Caco-2 (cell line): Measurements from ENCODE around the gene MVB12B. TPM values are rescaled to one million over a fixed set of nuclear protein-coding genes. Genes with fewer than 3 reads are reported as not detected.

ENCODE experiments used
- BruUV-seq: library from RNA; stranded (reverse); fragments of 400-500 nt; replicated peaks from 2 replicates; lab custom pipeline; 2021; lab: Mats Ljungman, UMichigan
- CTCF ChIA-PET: fragments of 300-600 bp; sonication (Branson Sonifier 250); formaldehyde crosslinking; loops from one replicate; lab custom pipeline; 2022; ENCODE audit warnings: antibody characterized with exemption; lab: Charles Lee
- POLR2A ChIA-PET: fragments of 300-600 bp; sonication (Branson Sonifier 250); formaldehyde crosslinking; loops from one replicate; lab custom pipeline; 2022; ENCODE audit warnings: antibody characterized with exemption; lab: Charles Lee
- DNase-seq, 2 experiments: peaks; one replicate each; pipeline versions ENCODE4 v3.0.0 to v3.0.0-alpha.2; 2020 to 2022
- H3K27me3 ChIP-seq: replicated peaks from 2 replicates; pipeline ENCODE4 v1.6.0; 2011; ENCODE audit warnings: low read length; ENCODE audit not compliant: control insufficient read depth, insufficient read depth
- H3K36me3 ChIP-seq: 2 replicates; pipeline ENCODE4 v1.5.1; 2011; ENCODE audit warnings: low read length; ENCODE audit not compliant: control insufficient read depth, insufficient read depth
- H3K4me1 ChIP-seq: fragments of 250-450 bp; sonication (Bioruptor Pico); 2 replicates; pipeline ENCODE4 v1.5.1; 2020; ENCODE audit warnings: mild to moderate bottlenecking
- H3K4me3 ChIP-seq: 2 replicates; pipeline ENCODE4 v1.5.1; 2011; ENCODE audit warnings: low read depth, mild to moderate bottlenecking, control low read depth, low read length
- H3K9me3 ChIP-seq: fragments of 250-450 bp; sonication (Bioruptor Pico); 2 replicates; pipeline ENCODE4 v1.5.1; 2020; ENCODE audit warnings: mild to moderate bottlenecking, moderate library complexity
- H3K27ac Mint-ChIP-seq: one replicate; pipeline ENCODE4 v1.8.0; 2022; ENCODE audit warnings: mixed read lengths; ENCODE audit not compliant: unreplicated experiment
- H3K27me3 Mint-ChIP-seq: one replicate; pipeline ENCODE4 v1.8.0; 2022; ENCODE audit warnings: mixed read lengths; ENCODE audit not compliant: insufficient read depth, unreplicated experiment
- H3K36me3 Mint-ChIP-seq: one replicate; pipeline ENCODE4 v1.8.0; 2022; ENCODE audit warnings: mild to moderate bottlenecking, mixed read lengths; ENCODE audit not compliant: insufficient read depth, unreplicated experiment
- H3K4me1 Mint-ChIP-seq: one replicate; pipeline ENCODE4 v1.8.0; 2022; ENCODE audit warnings: low read depth, mixed read lengths; ENCODE audit not compliant: unreplicated experiment
- H3K4me3 Mint-ChIP-seq: one replicate; pipeline ENCODE4 v1.8.0; 2022; ENCODE audit warnings: mild to moderate bottlenecking, moderate library complexity, mixed read lengths; ENCODE audit not compliant: unreplicated experiment
- H3K9me3 Mint-ChIP-seq: one replicate; pipeline ENCODE4 v1.8.0; 2022; ENCODE audit warnings: mixed read lengths; ENCODE audit not compliant: unreplicated experiment
- CTCF ChIP-seq, 2 experiments: fragments of 200-600 bp in 1 of 2; IDR thresholded peaks; 1 replicate in 1 of 2; 2 replicates in 1 of 2; pipeline versions ENCODE4 v1.5.1 to v1.8.0; 2011 to 2022; ENCODE audit warnings: antibody characterized with exemption in 1 of 2, control low read depth in 1 of 2, inconsistent platforms in 1 of 2, low read depth in 1 of 2, low read length in 1 of 2, mild to moderate bottlenecking in 1 of 2, moderate library complexity in 1 of 2; ENCODE audit not compliant: insufficient read depth in 1 of 2, severe bottlenecking in 1 of 2, unreplicated experiment in 1 of 2
- intact Hi-C: fragments of 100-400 bp; cut with micrococcal nuclease; formaldehyde crosslinking; loops from one replicate; pipeline ENCODE4 v1.10.0; 2022; ENCODE audit not compliant: unreplicated experiment
- total RNA-seq: library from RNA; stranded (reverse); gene quantifications from 2 replicates; pipeline ENCODE4 v1.2.3, GENCODE V29; 2022

Gene MVB12B
- total RNA-seq, 1 experiment from 2014 or later: 24.4 TPM

DNA sequence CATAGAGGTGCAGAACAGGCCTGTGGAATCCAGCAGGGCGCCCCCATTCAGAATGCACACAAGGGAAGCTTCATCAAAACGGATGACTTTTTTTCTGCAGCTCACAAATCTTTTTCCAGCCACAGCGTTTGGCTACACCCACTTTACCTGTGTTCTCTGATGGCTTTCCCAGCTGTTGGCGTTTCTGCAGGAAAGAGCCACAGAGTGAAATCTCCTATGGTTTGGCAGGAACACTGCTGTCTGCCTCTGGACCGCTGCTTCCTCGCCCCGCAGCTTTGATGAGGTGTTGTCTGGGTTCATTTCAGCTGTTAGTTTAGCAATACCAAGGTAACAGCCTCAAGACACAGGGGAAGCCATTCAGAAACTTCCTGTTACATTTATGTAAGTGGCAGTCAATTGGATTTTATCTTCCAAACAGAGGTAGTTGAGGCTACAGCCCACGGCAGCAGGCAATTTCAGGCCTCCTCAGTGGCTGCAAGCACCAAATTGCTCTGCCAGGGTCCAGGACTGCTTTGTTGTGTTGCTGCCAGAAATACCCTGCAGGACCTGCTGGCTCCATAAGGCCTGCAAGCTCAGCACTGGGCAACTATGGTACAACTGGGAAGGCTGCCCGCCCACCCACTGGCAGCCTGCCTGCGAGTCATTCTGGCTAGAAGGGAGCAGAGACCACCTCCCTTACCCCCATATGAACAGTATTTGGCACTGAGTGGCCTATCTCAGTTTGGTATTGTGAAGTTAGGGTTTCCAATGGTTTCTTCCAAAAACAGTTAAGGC is 96.7 kb downstream of the MVB12B start:
- no TSS peak for BruUV-seq
- POLR2A ChIA-PET: no interaction called here
- Mint-ChIP-seq H3K27me3 (no peaks in the 10 kb centered on the region), H3K4me3 (no peak overlapping the region), H3K4me1 (no peaks in the 10 kb centered on the region), H3K27ac (no peak overlapping the region), H3K9me3 (no peaks in the 10 kb centered on the region), H3K36me3 (no peaks in the 10 kb centered on the region)
- H3K4me3 ChIP-seq: no peak overlapping the region
- H3K4me1 ChIP-seq: no peaks in the 10 kb centered on the region
- DNase-seq: no peak
- no peak for TF ChIP-seq CTCF (IDR thresholded peaks at IDR 0.05; ENCODE audit: insufficient read depth in 1 of 2, low read depth in 1 of 2, low read length in 1 of 2, severe bottlenecking in 1 of 2, unreplicated experiment in 1 of 2)
- no peaks in the 10 kb centered on the region for H3K9me3 ChIP-seq
- H3K27me3 ChIP-seq: no peaks in the 10 kb centered on the region
- no peaks in the 10 kb centered on the region; the same call in none of the 2 replicates for H3K36me3 ChIP-seq
- intact Hi-C loops: no loop called here
- CTCF ChIA-PET: no interaction called here

DNA sequence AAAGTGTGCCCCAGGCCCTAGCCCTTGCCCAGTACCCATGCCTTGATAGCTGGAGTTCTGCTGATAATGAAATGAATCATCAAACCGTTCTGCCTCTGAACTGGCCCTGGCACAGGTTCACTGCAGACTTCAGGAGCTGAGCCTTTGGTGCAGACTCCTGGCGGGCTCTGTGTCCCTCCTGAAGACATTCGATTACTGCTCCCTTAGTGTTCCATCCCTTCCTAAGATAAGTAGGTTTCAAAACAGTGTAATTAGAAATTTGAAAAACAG is 97.2 kb downstream of the MVB12B start:
- H3K27me3 Mint-ChIP-seq: no peaks in the 10 kb centered on the region
- H3K27me3 ChIP-seq: no peaks in the 10 kb centered on the region
- H3K9me3 Mint-ChIP-seq: no peaks in the 10 kb centered on the region
- TF ChIP-seq CTCF (IDR thresholded peaks at IDR 0.05; ENCODE audit: insufficient read depth in 1 of 2, low read depth in 1 of 2, low read length in 1 of 2, severe bottlenecking in 1 of 2, unreplicated experiment in 1 of 2): no peak
- no peak for DNase-seq
- no TSS peak for BruUV-seq
- CTCF ChIA-PET: no interaction called here
- POLR2A ChIA-PET: no interaction called here
- intact Hi-C loops: no loop called here
- H3K4me3 ChIP-seq: no peak overlapping the region
- no peaks in the 10 kb centered on the region; the same call in none of the 2 replicates for H3K36me3 ChIP-seq
- no peaks in the 10 kb centered on the region for H3K4me1 ChIP-seq
- H3K9me3 ChIP-seq: no peaks in the 10 kb centered on the region
- no peaks in the 10 kb centered on the region for H3K4me1 Mint-ChIP-seq
- no peak overlapping the region for H3K27ac Mint-ChIP-seq
- no peaks in the 10 kb centered on the region for H3K36me3 Mint-ChIP-seq
- H3K4me3 Mint-ChIP-seq: no peak overlapping the region

DNA sequence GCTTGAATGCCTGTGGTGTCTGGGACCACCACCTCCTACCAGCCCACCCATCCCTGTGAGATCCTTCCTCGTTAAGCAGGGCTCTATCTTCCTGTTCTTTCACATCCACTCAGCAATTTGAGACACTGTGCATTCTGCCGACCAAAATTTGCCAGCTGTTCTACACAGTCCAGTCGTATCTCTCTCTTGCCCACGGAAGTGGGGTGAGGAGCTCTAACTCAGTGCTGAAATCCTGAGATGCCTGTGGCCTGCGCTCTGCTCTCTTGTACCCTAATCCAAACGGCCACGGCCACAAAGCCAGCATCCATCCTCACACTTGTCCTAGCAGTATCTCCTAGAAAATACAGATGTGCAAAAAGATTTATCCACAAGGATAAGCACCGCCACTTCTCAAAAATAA is 97.9 kb downstream of the MVB12B start:
- H3K27me3 ChIP-seq: no peaks in the 10 kb centered on the region
- Mint-ChIP-seq H3K4me1 (no peaks in the 10 kb centered on the region), H3K36me3 (no peaks in the 10 kb centered on the region), H3K4me3 (no peak overlapping the region), H3K27me3 (no peaks in the 10 kb centered on the region), H3K9me3 (no peaks in the 10 kb centered on the region), H3K27ac (no peak overlapping the region)
- TF ChIP-seq CTCF (IDR thresholded peaks at IDR 0.05; ENCODE audit: insufficient read depth in 1 of 2, low read depth in 1 of 2, low read length in 1 of 2, severe bottlenecking in 1 of 2, unreplicated experiment in 1 of 2): no peak
- POLR2A ChIA-PET: no interaction called here
- H3K36me3 ChIP-seq: no peaks in the 10 kb centered on the region; the same call in none of the 2 replicates
- no peaks in the 10 kb centered on the region for H3K9me3 ChIP-seq
- CTCF ChIA-PET: no interaction called here
- H3K4me3 ChIP-seq: no peak overlapping the region
- no peaks in the 10 kb centered on the region for H3K4me1 ChIP-seq
- DNase-seq: no peak
- intact Hi-C loops: no loop called here
- BruUV-seq: no TSS peak
